HG03280 (cell line): Measurements from ENCODE around the gene MTMR2.
A peak's percentile ranks its signal among the peaks of the same experiment; 100 is the strongest.
"Not testable (repeated sequence)": the region's sequence is repeated elsewhere in the genome, so short reads cannot be mapped to it uniquely, and the experiment has no call there.

Experiments
- ATAC-seq: cut with Tn5 transposase; IDR thresholded peaks from one replicate; pipeline ENCODE4 v1.9.1; 2021; ENCODE audit warnings: mild to moderate bottlenecking, moderate library complexity; ENCODE audit not compliant: unreplicated experiment

The MTMR2 gene

GRCh38 chr11:95829580-95830259 lies 94.2 kb downstream of the MTMR2 start:
- no peak for ATAC-seq

GRCh38 chr11:95827696-95828095 lies 96.2 kb downstream of the MTMR2 start:
- ATAC-seq, result no peak

- no peak for ATAC-seq
Observed at GRCh38 chr11:95821640-95822039, 102.3 kb downstream of the MTMR2 start.

- no peak for ATAC-seq
Observed at GRCh38 chr11:95816037-95816436, 107.9 kb downstream of the MTMR2 start.

- not testable (repeated sequence) for ATAC-seq
Observed at GRCh38 chr11:95811052-95811451, 112.9 kb downstream of the MTMR2 start.

- ATAC-seq, result not testable (repeated sequence)
Observed at GRCh38 chr11:95806464-95806863, 117.4 kb downstream of the MTMR2 start.

GRCh38 chr11:95805869-95806268 lies 118.0 kb downstream of the MTMR2 start:
- no peak for ATAC-seq

- no peak for ATAC-seq
Observed at GRCh38 chr11:95803973-95804372, 119.9 kb downstream of the MTMR2 start.

GRCh38 chr11:95802806-95803205 lies 121.1 kb downstream of the MTMR2 start:
- ATAC-seq, result no peak

GRCh38 chr11:95800438-95800837 lies 123.5 kb downstream of the MTMR2 start:
- no peak for ATAC-seq

GRCh38 chr11:95799546-95799945 lies 124.4 kb downstream of the MTMR2 start:
- no peak for ATAC-seq

GRCh38 chr11:95796501-95796900 lies 127.4 kb downstream of the MTMR2 start:
- no peak for ATAC-seq

GRCh38 chr11:95795627-95796295 lies 128.1 kb downstream of the MTMR2 start:
- ATAC-seq, result no peak

GRCh38 chr11:95794086-95794485 lies 129.8 kb downstream of the MTMR2 start:
- no peak for ATAC-seq

GRCh38 chr11:95793116-95793515 lies 130.8 kb downstream of the MTMR2 start:
- ATAC-seq, result no peak

- no peak for ATAC-seq
Observed at GRCh38 chr11:95792700-95793099, 131.2 kb downstream of the MTMR2 start.

GRCh38 chr11:95792200-95792599 lies 131.7 kb downstream of the MTMR2 start:
- no peak for ATAC-seq

GRCh38 chr11:95791709-95792033 lies 132.2 kb downstream of the MTMR2 start:
- no peak for ATAC-seq

GRCh38 chr11:95790933-95791708 lies 132.8 kb downstream of the MTMR2 start:
- no peak for ATAC-seq

- peak; percentile 67 for ATAC-seq
Observed at GRCh38 chr11:95790123-95790932, 133.6 kb downstream of the MTMR2 start, which contains the start of gene CEP57. Gene CEP57, plus strand, starts transcription at chr11:95790498. Its CDS starts 201 bp downstream, at chr11:95790699.

- peak; percentile 69 for ATAC-seq
Observed at GRCh38 chr11:95789506-95790122, 134.3 kb downstream of the MTMR2 start, which contains the start of gene FAM76B. Gene FAM76B, minus strand, starts transcription at chr11:95789782. Its CDS starts 304 bp downstream, at chr11:95789478.
